Uterus (tissue), 4 donors: ENCODE measurements around the gene LYST. TPM values are rescaled to one million over a fixed set of nuclear protein-coding genes. Genes with fewer than 3 reads are reported as not detected.

Source experiments
- DNase-seq, 2 donors: peaks; one replicate each; pipeline ENCODE4 v3.0.0-alpha.2; 2019 to 2020
- H3K27ac ChIP-seq, 2 donors: fragments of 200-600 bp; sonication (generic); 1 replicate in 1 of 2; 2 replicates in 1 of 2; pipeline ENCODE4 v1.5.1; 2016 to 2018
- H3K27me3 ChIP-seq, 2 donors: fragments of 200-600 bp; sonication (generic); one replicate each; pipeline ENCODE4 v1.5.1; 2018 to 2019; ENCODE audit warnings: control low read depth in 1 of 2
- H3K36me3 ChIP-seq, 2 donors: fragments of 200-600 bp; sonication (generic); one replicate each; pipeline ENCODE4 v1.5.1; 2019; ENCODE audit warnings: control low read depth in 1 of 2
- H3K4me1 ChIP-seq, 2 donors: fragments of 200-600 bp; sonication (generic); one replicate each; pipeline ENCODE4 v1.5.1; 2018 to 2019; ENCODE audit warnings: control low read depth in 1 of 2
- H3K4me3 ChIP-seq, 2 donors: fragments of 200-600 bp; sonication (generic); 1 replicate in 1 of 2; 2 replicates in 1 of 2; pipeline ENCODE4 v1.5.1; 2018 to 2019; ENCODE audit warnings: mild to moderate bottlenecking in 1 of 2
- H3K9me3 ChIP-seq, 2 donors: fragments of 200-600 bp; sonication (generic); one replicate each; pipeline ENCODE4 v1.5.1; 2019; ENCODE audit warnings: control low read depth in 1 of 2
- CTCF ChIP-seq, 4 experiments: fragments of 200-600 bp in 2 of 4; fragments of 450-650 bp in 2 of 4; sonication (generic) in 2 of 4; IDR thresholded peaks; one replicate each; pipeline ENCODE4 v1.5.1; 2016 to 2019; ENCODE audit warnings: antibody characterized with exemption in 4 of 4, mild to moderate bottlenecking in 2 of 4, moderate library complexity in 1 of 4
- POLR2A ChIP-seq, 2 donors: fragments of 450-650 bp; IDR thresholded peaks; one replicate each; pipeline ENCODE4 v1.6.1; 2016; ENCODE audit warnings: antibody characterized with exemption in 2 of 2, mild to moderate bottlenecking in 1 of 2, moderate library complexity in 1 of 2
- intact Hi-C: fragments of 100-400 bp; cut with DNase I; formaldehyde crosslinking; loops from one replicate; pipeline ENCODE4 v1.15.1; 2023; ENCODE audit warnings: low total_unique reads
- total RNA-seq, 4 donors: library from RNA; depleted of rRNA in 3 of 4; stranded (reverse); fragments of >200 nt in 3 of 4; gene quantifications; one replicate each; pipeline versions ENCODE4 v1.1.0 to v1.2.4, GENCODE V29; 2014 to 2023
- donor health status: DM: yes; HTN: yes; CAD: no.

Gene LYST
- total RNA-seq, 4 donors from 2014 or later, result 25.6 to 68.2 (median 32.9) TPM

GRCh38 chr1:235893840-235894239, 27.1 kb upstream of the LYST start:
- no peaks in the 10 kb centered on the region for H3K27me3 ChIP-seq
- TF ChIP-seq POLR2A (IDR thresholded peaks at IDR 0.05) (no peak), CTCF (IDR thresholded peaks at IDR 0.05) (no peak)
- intact Hi-C loops, result no loop called here

GRCh38 chr1:235892734-235893413, 26.2 kb upstream of the LYST start:
- intact Hi-C loops, result no loop called here

More at GRCh38 chr1:235893840-235894239, 27.1 kb upstream of the LYST start:
- Histone ChIP-seq H3K9me3 (no peaks in the 10 kb centered on the region), H3K27ac (no peak overlapping the region), H3K4me3 (no peak overlapping the region), H3K36me3 (no peaks in the 10 kb centered on the region), H3K4me1 (no peaks in the 10 kb centered on the region)
- DNase-seq, result no peak

GRCh38 chr1:235892202-235892601, 25.5 kb upstream of the LYST start:
- Histone ChIP-seq H3K36me3 (no peaks in the 10 kb centered on the region), H3K27ac (no peak overlapping the region)
- intact Hi-C loops, result no loop called here

More at GRCh38 chr1:235892734-235893413, 26.2 kb upstream of the LYST start:
- no peak overlapping the region for H3K4me3 ChIP-seq
- TF ChIP-seq CTCF (IDR thresholded peaks at IDR 0.05) (no peak), POLR2A (IDR thresholded peaks at IDR 0.05) (no peak)
- no peak overlapping the region for H3K27ac ChIP-seq
- H3K36me3 ChIP-seq, result no peaks in the 10 kb centered on the region
- H3K9me3 ChIP-seq, result no peaks in the 10 kb centered on the region
- H3K4me1 ChIP-seq, result no peaks in the 10 kb centered on the region
- H3K27me3 ChIP-seq, result no peaks in the 10 kb centered on the region
- no peak for DNase-seq

GRCh38 chr1:235888119-235888643, 21.5 kb upstream of the LYST start:
- intact Hi-C loops, result no loop called here
- H3K27me3 ChIP-seq, result no peaks in the 10 kb centered on the region
- DNase-seq, result no peak
- no peak overlapping the region for H3K4me3 ChIP-seq
- no peak for TF ChIP-seq POLR2A (IDR thresholded peaks at IDR 0.05)
- TF ChIP-seq CTCF (IDR thresholded peaks at IDR 0.05), result no peak
- no peaks in the 10 kb centered on the region for H3K9me3 ChIP-seq
- H3K36me3 ChIP-seq, result no peaks in the 10 kb centered on the region
- H3K27ac ChIP-seq, result no peak overlapping the region
- no peaks in the 10 kb centered on the region for H3K4me1 ChIP-seq

More at GRCh38 chr1:235892202-235892601, 25.5 kb upstream of the LYST start:
- Histone ChIP-seq H3K4me3 (no peak overlapping the region), H3K4me1 (no peaks in the 10 kb centered on the region), H3K9me3 (no peaks in the 10 kb centered on the region), H3K27me3 (no peaks in the 10 kb centered on the region)
- DNase-seq, result no peak
- no peak for TF ChIP-seq CTCF (IDR thresholded peaks at IDR 0.05)
- TF ChIP-seq POLR2A (IDR thresholded peaks at IDR 0.05), result no peak

GRCh38 chr1:235887676-235888075, 21.0 kb upstream of the LYST start:
- Histone ChIP-seq H3K36me3 (no peaks in the 10 kb centered on the region), H3K4me3 (no peak overlapping the region), H3K27me3 (no peaks in the 10 kb centered on the region), H3K9me3 (no peaks in the 10 kb centered on the region), H3K27ac (no peak overlapping the region), H3K4me1 (no peaks in the 10 kb centered on the region)
- intact Hi-C loops, result no loop called here
- no peak for DNase-seq
- TF ChIP-seq POLR2A (IDR thresholded peaks at IDR 0.05) (no peak), CTCF (IDR thresholded peaks at IDR 0.05) (no peak)
